Subcutaneous abdominal adipose tissue (tissue), 5 donors: ENCODE results near the gene INPP5K.
"Not testable (repeated sequence)": the region's sequence is repeated elsewhere in the genome, so short reads cannot be mapped to it uniquely, and the experiment has no call there.

Experiments
- H3K27ac ChIP-seq: one replicate; pipeline ENCODE4 v1.7.0; 2013; ENCODE audit warnings: low read depth, mild to moderate bottlenecking, inconsistent platforms, low read length, moderate library complexity
- H3K27me3 ChIP-seq, 5 donors: one replicate each; pipeline ENCODE4 v1.7.0; 2013; ENCODE audit warnings: low read length in 5 of 5, inconsistent platforms in 1 of 5; ENCODE audit not compliant: control insufficient read depth in 5 of 5, insufficient read depth in 4 of 5
- H3K36me3 ChIP-seq, 5 donors: one replicate each; pipeline ENCODE4 v1.7.0; 2013; ENCODE audit warnings: low read length in 5 of 5; ENCODE audit not compliant: control insufficient read depth in 5 of 5, insufficient read depth in 5 of 5
- H3K4me1 ChIP-seq, 5 donors: one replicate each; pipeline ENCODE4 v1.7.0; 2013; ENCODE audit warnings: low read length in 5 of 5, mild to moderate bottlenecking in 3 of 5, moderate library complexity in 1 of 5; ENCODE audit not compliant: control insufficient read depth in 5 of 5, insufficient read depth in 5 of 5
- H3K4me3 ChIP-seq, 5 donors: one replicate each; pipeline ENCODE4 v1.7.0; 2013; ENCODE audit warnings: low read length in 5 of 5, low read depth in 1 of 5
- H3K9ac ChIP-seq, 5 donors: one replicate each; pipeline ENCODE4 v1.7.0; 2013; ENCODE audit warnings: low read length in 5 of 5, mild to moderate bottlenecking in 4 of 5, moderate library complexity in 3 of 5
- H3K9me3 ChIP-seq, 5 donors: one replicate each; pipeline ENCODE4 v1.7.0; 2013; ENCODE audit warnings: low read length in 5 of 5; ENCODE audit not compliant: control insufficient read depth in 5 of 5
- donor health status: healthy.
- donor health status: healthy.
- donor health status: healthy.
- donor health status: healthy.
- donor health status: healthy.

The INPP5K gene

GRCh38 chr17:1455291-1455796 is 61.1 kb downstream of the INPP5K start:
- H3K4me1 ChIP-seq: peaks cover 5 to 46% (median 40%) of the 10 kb centered on the region in 5 donors
- peak overlapping the region; percentile 84 to 95 (median 91) for H3K4me3 ChIP-seq
- H3K27me3 ChIP-seq: no peaks in the 10 kb centered on the region

GRCh38 chr17:1454541-1454940 is 61.9 kb downstream of the INPP5K start:
- Histone ChIP-seq H3K9me3 (no peaks in the 10 kb centered on the region), H3K9ac (peak overlapping the region; percentile 63 to 98 (median 94)), H3K4me3 (peak overlapping the region; percentile 84 to 95 (median 91)), H3K27me3 (no peaks in the 10 kb centered on the region), H3K36me3 (peaks cover 0 to 9% (median 4%) of the 10 kb centered on the region in 5 donors), H3K27ac (peak overlapping the region; percentile 96), H3K4me1 (peaks cover 5 to 41% (median 36%) of the 10 kb centered on the region in 5 donors)

More at GRCh38 chr17:1455291-1455796, 61.1 kb downstream of the INPP5K start:
- H3K36me3 ChIP-seq: peaks cover 0 to 9% (median 4%) of the 10 kb centered on the region in 5 donors
- H3K9ac ChIP-seq: peak overlapping the region; percentile 63 to 98 (median 94)
- H3K27ac ChIP-seq: peak overlapping the region; percentile 96
- no peaks in the 10 kb centered on the region for H3K9me3 ChIP-seq

- H3K9ac ChIP-seq, H3K9me3 ChIP-seq, H3K27me3 ChIP-seq, H3K4me3 ChIP-seq, H3K27ac ChIP-seq, H3K36me3 ChIP-seq: not testable (repeated sequence)
- H3K4me1 ChIP-seq: peaks cover 5 to 49% (median 44%) of the 10 kb centered on the region in 5 donors
Observed at GRCh38 chr17:1453694-1454093, 62.7 kb downstream of the INPP5K start.

GRCh38 chr17:1452836-1453235 is 63.6 kb downstream of the INPP5K start:
- H3K27me3 ChIP-seq: no peaks in the 10 kb centered on the region
- peaks cover 0 to 9% (median 4%) of the 10 kb centered on the region in 5 donors for H3K36me3 ChIP-seq
- no peak overlapping the region for H3K9ac ChIP-seq

GRCh38 chr17:1450261-1450660 is 66.2 kb downstream of the INPP5K start:
- not testable (repeated sequence) for H3K4me3 ChIP-seq, H3K27ac ChIP-seq, H3K9ac ChIP-seq, H3K27me3 ChIP-seq, H3K9me3 ChIP-seq
- Histone ChIP-seq H3K36me3 (peaks cover 0 to 14% (median 4%) of the 10 kb centered on the region in 5 donors), H3K4me1 (peaks cover 5 to 62% (median 50%) of the 10 kb centered on the region in 5 donors)

More at GRCh38 chr17:1452836-1453235, 63.6 kb downstream of the INPP5K start:
- Histone ChIP-seq H3K4me1 (peaks cover 5 to 54% (median 49%) of the 10 kb centered on the region in 5 donors), H3K9me3 (no peaks in the 10 kb centered on the region), H3K4me3 (no peak overlapping the region), H3K27ac (peak overlapping the region; percentile 16)

GRCh38 chr17:1449412-1449967 is 66.9 kb downstream of the INPP5K start:
- H3K36me3 ChIP-seq: peaks cover 0 to 14% (median 4%) of the 10 kb centered on the region in 5 donors
- H3K9me3 ChIP-seq: no peaks in the 10 kb centered on the region
- H3K27ac ChIP-seq: no peak overlapping the region
- H3K4me1 ChIP-seq: peaks cover under 1 to 54% (median 42%) of the 10 kb centered on the region in 5 donors
- H3K9ac ChIP-seq: no peak overlapping the region
- no peak overlapping the region for H3K4me3 ChIP-seq
- H3K27me3 ChIP-seq: no peaks in the 10 kb centered on the region

GRCh38 chr17:1447052-1447451 is 69.4 kb downstream of the INPP5K start:
- no peaks in the 10 kb centered on the region for H3K27me3 ChIP-seq
- H3K36me3 ChIP-seq: peaks cover 0 to 8% (median 3%) of the 10 kb centered on the region in 5 donors
- H3K27ac ChIP-seq: peak overlapping the region; percentile 29
- H3K4me3 ChIP-seq: peak overlapping the region in 2 of 5 donors; percentile 26 to 29
- H3K4me1 ChIP-seq: peaks cover 0 to 36% (median 29%) of the 10 kb centered on the region in 5 donors
- no peaks in the 10 kb centered on the region for H3K9me3 ChIP-seq
- no peak overlapping the region for H3K9ac ChIP-seq

- Histone ChIP-seq H3K36me3 (peaks cover 0 to 8% (median 0%) of the 10 kb centered on the region in 5 donors), H3K4me1 (peaks cover 0 to 34% (median 29%) of the 10 kb centered on the region in 5 donors), H3K27ac (no peak overlapping the region), H3K9ac (no peak overlapping the region), H3K9me3 (no peaks in the 10 kb centered on the region), H3K4me3 (no peak overlapping the region), H3K27me3 (no peaks in the 10 kb centered on the region)
Observed at GRCh38 chr17:1446201-1446600, 70.2 kb downstream of the INPP5K start.

- peaks cover 0 to 34% (median 29%) of the 10 kb centered on the region in 5 donors for H3K4me1 ChIP-seq
- H3K9ac ChIP-seq, H3K27ac ChIP-seq, H3K9me3 ChIP-seq, H3K36me3 ChIP-seq, H3K27me3 ChIP-seq, H3K4me3 ChIP-seq: not testable (repeated sequence)
Observed at GRCh38 chr17:1445695-1446094, 70.7 kb downstream of the INPP5K start.
